ENCODE results near the gene KLHL29.

The KLHL29 gene

GRCh38 chr2:23476786-23477185, 91.8 kb downstream of the KLHL29 start:
- no peak for DNase-seq (ENCODE audit: low spot score)

GRCh38 chr2:23477392-23477791, 92.4 kb downstream of the KLHL29 start:
- DNase-seq (ENCODE audit: low spot score): no peak

DNA sequence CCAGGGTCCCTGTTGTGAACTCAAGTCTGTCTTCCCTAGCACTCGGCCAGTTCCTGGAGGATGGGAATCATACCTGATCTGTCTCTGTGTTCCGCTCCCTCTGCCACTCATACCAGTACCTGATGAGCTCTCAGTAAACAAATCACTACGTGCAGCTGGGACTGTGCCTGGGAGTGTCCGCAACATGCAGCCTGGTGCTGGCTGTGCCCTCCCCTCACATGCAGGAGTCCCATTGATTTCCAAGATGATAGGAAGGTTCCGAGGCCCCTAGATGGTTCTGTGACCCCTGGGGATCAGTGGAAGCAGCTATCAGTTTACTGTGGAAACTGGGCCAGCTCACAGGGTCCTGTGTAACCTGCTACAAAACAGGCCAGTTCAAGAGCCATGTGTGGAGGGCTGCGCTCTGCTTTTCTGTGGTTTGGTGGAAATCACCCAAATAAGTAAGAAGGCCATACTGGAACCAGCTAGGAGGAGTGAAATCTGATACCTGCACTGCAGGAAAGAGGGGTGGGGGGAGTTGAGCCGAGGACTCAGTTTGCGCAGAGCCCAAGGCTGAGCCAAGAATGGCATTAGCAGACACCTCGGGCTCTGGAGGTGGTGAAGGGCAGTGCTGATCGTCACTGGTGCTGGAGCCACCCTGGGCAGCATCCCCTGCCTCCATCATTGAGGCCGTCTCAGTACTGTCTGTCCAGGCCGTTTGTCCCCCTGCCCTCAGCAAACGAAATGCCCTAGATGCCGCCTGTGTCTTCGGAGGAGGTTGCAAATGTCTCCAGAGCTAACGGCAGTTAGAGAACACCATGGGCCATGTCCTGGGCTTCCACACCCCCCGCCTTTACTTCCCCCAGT, 93.3 kb downstream of the KLHL29 start:
- no peak for DNase-seq (ENCODE audit: low spot score)

DNA sequence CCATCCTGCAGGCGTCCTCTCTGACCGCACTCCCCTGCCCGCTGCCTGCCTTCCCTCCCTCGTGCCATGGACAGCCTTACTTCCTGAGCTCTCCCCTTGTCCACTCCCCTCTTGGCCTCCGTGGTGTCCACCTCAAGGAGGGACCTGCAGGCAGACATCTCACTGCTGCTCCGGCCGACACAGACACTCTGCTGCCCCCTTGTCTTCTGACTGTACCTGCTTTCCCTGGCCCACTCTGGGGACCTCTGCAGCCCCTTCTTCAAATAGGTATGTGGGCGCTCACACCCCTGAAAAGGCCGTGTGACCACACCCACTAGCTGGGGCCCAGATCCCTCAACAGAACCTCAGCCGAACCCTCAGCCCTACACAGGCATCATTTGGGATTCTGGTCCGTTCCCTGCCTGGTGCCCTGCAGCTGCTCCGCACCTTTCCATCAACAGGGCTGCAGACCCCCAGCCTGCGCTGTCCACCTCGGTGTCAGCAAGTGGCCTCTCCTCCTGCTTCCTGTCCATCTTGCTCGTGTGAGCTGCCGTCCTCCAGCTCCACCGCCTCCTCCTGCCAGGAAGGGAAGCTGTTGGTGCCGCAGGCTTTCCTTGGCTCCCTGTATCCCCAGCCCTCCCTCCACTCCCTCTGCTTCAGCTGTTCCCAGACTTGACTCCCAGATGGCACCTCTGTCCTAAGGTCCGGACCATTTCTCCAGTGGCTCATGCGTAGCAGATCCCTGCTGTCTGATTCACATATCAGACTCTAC, 94.1 kb downstream of the KLHL29 start:
- DNase-seq (ENCODE audit: low spot score): no peak

- no peak for DNase-seq (ENCODE audit: low spot score)
Observed at GRCh38 chr2:23480957-23481797, 96.2 kb downstream of the KLHL29 start.

DNA sequence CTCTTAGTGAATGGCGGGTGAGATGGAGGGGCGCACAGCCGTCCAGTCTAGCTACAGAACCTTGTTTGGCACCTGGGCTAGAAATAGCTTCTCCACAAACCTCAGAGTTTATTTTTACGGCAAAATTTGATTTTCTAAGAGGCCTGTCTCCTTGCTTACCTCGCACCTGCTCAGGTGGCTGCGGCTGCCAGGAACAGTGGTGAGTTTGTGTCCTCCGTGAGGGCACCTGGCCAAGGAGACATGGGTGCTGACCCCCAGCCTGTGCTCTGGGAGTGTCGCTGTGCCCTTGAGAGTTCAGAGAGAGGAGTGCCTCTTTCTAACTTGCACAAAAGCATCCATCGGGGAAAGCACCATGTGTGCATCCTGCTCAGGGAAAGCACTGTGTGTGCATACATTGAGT, 97.2 kb downstream of the KLHL29 start:
- DNase-seq (ENCODE audit: low spot score): no peak

- DNase-seq (ENCODE audit: low spot score): no peak
Observed at GRCh38 chr2:23482607-23483006, 97.6 kb downstream of the KLHL29 start.

GRCh38 chr2:23483791-23484190, 98.8 kb downstream of the KLHL29 start:
- DNase-seq (ENCODE audit: low spot score): no peak

DNA sequence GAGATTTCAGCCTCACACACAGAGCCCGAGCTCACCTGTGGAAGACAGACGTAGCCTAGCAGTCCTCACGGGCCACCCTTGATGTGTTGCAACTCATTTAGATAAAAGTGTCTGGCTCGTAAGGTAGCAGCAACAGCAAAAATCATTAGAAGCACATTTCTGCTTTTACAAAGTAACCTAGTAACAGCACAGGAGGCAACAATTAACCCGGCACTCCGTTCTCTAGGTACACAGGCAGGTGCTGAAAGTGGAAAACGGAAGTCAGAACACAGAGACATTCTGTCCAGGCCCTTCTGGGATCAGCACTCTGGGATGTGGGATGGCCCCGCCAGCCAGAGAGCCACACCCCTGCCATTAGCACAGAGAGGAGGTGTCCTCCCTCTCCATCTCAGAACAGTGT, 99.3 kb downstream of the KLHL29 start:
- no peak for DNase-seq (ENCODE audit: low spot score)

DNA sequence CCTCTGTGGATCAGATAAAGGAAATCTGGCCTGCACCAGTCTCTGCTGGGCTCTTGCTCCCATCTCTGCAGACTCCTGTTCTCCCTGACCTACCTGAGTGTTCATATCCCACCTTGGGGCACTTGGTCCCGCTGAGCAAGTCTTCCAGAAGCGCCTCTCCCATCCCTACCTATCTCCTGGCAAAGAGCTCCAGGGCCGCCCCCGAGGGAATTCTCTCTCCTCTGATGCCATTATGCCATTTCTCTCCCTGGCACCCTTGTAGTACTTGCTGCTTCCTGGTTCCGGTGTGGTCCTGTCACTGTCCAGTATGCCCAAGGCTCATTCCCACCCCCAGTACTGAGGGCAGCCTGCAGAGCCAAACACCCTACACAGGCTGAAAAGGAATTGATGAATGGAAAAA, 99.8 kb downstream of the KLHL29 start:
- no peak for DNase-seq (ENCODE audit: low spot score)

DNA sequence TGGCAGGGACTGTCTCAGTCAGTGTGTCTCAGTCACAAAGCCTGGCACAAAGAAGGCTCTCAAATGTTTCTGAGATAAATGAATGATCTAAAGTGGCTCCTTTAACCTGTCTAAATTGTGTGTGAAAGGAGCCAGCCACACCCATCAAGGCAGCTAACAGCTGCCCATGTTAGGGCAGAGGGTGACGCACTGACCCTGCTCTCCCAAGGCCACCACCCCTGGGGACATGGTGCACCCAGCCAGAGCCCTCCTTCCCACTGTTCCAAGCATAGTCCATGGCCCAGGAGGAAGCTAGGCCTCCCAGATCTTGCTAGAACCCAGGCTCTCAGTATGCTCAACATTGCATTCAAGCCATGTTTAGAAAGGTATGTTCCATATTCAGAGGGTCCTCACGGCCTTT, 100.3 kb downstream of the KLHL29 start:
- no peak for DNase-seq (ENCODE audit: low spot score)

DNA sequence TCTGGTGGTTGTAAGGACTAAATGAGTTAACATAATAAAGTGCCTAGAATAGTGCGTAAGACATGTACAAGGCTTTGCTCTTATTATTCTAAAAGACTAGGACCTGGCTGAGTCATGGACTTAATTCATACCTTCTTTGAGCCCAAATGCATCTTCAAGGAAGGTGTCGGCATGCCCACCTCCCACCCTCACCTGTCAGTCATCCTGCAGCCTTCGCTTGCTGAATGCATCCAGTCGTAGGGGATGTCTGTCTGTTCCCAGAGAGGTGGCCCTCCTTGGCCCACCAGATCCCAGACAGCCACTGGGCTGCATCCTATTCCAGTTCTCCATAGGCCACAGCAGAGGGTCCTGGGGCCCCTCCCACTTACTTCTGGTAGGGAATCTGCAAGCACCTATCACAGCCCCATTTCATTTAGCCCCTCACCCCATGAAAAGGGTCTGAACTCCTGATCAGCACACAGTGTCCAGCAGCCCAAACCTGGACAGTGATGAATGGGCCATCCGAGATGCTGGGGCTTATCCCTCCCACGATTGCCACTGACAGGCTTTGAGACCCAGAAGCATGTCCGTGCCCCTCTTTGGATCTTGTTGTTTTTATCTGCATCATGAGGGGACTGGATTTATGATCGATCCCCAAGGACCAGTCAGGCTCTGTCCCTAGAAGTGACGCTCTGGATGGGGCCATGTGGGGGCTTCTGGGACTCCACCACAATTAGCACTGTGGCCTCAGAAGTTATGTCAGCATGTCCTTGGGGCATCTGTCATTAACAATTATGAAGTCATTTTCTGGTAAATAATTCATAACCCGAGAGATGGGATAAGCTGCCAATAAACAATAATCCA, 101.1 kb downstream of the KLHL29 start:
- no peak for DNase-seq (ENCODE audit: low spot score)

GRCh38 chr2:23486684-23487075, 101.7 kb downstream of the KLHL29 start:
- no peak for DNase-seq (ENCODE audit: low spot score)

- DNase-seq (ENCODE audit: low spot score): no peak
Observed at GRCh38 chr2:23487735-23488492, 102.9 kb downstream of the KLHL29 start.

DNA sequence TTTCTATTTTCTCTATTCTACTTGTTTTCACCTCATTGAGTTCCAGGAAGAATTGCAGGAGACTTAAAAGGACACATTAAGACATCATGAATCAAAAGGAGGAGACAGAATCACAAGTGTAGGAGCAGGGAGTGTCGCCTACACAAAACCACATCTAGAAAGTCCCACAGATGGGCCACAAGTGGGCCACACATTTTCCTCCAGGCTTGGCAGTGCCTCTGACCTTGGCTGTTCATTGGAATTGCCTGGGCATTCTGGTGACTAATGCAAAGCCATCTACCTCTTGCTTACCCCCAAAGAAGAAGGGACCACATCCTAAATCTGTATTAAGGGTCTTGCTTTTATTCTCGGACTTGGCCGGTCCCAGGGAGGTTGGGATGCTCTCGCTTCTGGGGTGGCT, 103.6 kb downstream of the KLHL29 start:
- no peak for DNase-seq (ENCODE audit: low spot score)

- DNase-seq (ENCODE audit: low spot score): no peak
Observed at GRCh38 chr2:23489471-23490322, 104.7 kb downstream of the KLHL29 start.

DNA sequence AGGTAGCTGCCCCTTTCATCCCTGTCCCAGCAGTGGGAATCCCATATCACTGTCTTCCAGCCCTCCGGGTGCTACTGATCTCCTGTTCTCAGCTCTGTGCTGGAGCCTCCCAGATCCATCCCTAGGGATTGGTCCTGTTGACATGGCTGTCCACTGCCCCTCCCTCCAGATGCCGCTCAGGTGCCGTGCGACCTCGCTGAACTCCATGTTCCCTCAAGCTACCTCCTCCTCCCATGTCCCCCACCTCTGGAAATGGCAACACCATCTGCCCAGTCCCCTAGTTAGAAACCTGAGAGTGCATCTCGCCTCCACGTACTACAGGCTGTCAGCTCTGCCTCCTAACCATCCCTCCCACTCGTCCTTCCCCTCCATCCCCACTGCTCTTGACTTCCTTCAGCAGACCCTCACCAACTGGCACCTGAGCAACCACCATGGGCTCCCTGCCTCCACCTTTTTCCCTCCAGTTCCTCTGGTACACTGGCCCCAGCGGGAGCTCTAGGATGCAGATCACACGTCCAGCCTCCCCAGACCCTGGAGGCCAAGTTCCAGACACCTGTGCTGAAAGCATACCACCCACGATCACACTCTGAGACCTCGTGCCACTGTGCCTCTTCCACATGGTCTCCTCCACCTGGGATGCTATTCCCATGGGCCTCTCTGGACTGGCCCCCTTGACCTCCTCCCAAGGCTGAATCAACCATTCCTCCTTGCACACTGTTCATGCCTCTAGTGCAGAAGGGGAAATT, 106.8 kb downstream of the KLHL29 start:
- DNase-seq (ENCODE audit: low spot score): no peak

DNA sequence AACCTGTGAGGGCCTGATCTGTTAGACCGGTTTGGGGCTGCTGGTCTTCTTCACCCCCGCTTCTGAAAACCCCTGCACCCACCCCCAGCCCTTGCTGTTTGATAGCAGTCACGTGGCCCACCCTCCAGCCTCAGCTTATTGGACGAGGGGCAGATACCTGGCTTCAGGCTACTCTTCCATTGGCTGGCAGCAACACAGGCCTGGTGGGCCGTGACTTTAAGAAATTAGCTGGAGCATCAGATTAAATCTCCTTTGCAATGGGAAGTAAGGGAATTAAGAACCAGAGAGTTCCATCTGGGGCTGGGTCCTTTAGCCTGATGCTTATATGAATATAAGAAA, 107.3 kb downstream of the KLHL29 start:
- DNase-seq (ENCODE audit: low spot score): no peak

DNA sequence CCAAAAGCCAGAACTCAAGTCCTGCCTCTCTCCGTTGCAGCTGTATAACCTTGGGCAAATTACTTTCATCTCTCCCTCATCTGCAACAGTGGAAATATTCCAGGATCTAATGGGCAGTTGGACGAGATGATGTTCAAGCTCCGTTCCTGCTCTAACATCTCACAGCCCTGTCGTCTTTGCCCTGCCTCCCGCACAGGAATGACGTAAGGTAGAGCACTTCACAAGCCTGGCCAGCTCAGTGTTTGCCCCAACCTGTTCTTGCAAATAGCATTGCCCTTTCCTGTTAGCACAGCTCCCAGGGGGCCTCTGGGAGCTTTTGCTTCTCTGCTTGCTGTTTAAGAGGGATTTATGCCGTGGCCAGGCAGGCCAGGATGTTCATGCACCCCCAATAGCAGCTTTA, 107.9 kb downstream of the KLHL29 start:
- DNase-seq (ENCODE audit: low spot score): no peak

Measured in CD4-positive, alpha-beta T cell treated with Interleukin-2 at 100 ng/mL for 4 hours (primary cell).